ENCODE measurements around the gene RPLP2.
A peak's percentile ranks its signal among the peaks of the same experiment; 100 is the strongest.

RPLP2 gene

DNA sequence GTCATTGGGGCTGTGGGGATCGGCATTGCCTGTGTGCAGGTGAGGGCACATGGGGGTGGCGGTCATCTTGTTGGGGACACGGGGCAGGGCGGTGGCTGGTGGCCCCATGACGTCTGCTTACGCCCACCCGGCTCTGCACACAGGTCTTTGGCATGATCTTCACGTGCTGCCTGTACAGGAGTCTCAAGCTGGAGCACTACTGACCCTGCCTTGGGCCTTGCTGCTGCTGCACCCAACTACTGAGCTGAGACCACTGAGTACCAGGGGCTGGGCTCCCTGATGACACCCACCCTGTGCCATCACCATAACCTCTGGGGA, 28.2 kb downstream of the RPLP2 start:
- no peak for DNase-seq

DNA sequence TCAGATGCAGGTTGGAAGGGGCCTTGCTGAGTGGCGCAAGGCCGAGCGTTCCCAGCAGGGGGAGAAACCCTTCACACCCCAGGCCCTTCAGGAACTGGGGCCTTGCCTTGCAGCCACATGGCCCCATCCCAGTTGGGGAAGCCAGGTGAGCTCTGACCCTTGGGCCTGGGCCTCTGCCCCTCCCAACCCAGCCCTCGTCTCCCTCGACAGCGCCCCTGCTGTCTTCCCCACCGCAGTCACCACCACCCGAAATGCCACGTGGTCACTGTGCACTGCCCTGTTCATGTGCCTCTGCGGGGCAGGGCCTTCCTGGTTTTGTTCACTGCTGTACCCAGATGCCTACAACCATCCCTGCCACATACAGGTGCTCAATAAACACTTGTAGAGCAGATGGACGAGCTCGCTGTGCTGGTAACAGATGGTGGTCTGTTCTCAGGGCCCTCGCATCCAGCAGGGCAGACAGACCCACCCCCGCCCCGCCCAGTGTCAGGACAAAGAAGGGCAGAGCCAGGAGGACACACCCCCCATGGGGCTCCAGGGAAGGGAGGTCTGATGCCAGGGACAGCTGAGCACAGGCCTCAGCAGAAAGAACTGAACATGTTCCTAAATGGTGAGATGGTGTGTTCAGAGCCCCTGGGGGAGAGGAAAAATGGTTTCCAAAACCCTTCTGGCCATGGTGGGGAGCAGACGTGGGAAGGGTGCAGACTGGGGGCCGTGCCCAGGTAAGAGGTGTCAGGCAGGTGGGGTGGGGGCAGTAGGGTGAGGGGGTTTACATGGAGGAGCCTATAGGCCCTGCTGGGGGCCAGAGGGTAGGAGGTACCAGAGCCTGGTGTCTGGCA, 28.9 kb downstream of the RPLP2 start:
- DNase-seq, result no peak

- DNase-seq, result no peak
Measured at GRCh38 chr11:839280-839623, 29.5 kb downstream of the RPLP2 start.

DNA sequence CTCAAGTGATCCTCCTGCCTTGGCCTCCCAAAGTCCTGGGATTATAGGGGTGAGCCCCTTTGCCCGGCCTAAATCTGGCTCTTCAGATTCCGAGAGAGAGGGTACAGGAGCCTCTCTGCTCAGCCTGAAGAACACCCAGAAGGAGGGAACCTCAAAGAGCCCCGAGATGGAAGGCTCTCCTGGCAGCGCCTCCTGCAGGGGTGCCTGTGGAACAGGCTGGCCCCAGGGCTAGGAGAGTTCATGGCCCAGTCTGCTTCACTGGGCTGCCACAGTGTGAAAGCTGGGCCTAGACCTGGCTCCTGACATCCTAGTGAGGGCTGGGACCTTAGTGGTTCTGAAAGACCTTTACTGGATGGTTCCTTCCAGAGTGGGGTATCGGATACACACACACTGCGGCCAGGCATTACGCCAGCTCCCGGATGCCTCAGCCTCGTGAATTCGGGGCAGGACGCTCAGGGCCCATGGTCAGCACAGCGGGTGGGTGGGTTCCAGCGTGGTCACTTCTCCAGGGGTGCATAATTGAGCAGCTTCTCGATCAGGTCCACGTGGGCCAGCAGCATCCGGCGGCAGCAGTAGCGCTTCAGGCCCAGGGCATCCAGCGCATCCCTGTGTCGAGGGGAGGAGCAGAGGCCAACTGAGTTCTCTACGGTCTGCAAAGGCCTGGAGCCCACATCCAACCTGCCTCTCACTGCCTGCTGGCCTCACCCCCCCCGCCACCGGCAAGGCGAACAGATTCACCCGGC, 30.3 kb downstream of the RPLP2 start:
- no peak for DNase-seq

GRCh38 chr11:841981-842369, 32.2 kb downstream of the RPLP2 start:
- no peak for DNase-seq

- peak; percentile 91 for DNase-seq
Measured at GRCh38 chr11:842370-843002, 32.7 kb downstream of the RPLP2 start, which contains the start of the genes POLR2L and TSPAN4. POLR2L (minus strand) TSS chr11:842529; CDS start chr11:842508, 21 bp downstream. TSPAN4 (plus strand) TSS chr11:842852; CDS start chr11:850305, 7,453 bp downstream.

GRCh38 chr11:843086-843734, 33.4 kb downstream of the RPLP2 start:
- DNase-seq, result no peak

- DNase-seq, result no peak
Measured at GRCh38 chr11:843818-844692, 34.3 kb downstream of the RPLP2 start.

DNA sequence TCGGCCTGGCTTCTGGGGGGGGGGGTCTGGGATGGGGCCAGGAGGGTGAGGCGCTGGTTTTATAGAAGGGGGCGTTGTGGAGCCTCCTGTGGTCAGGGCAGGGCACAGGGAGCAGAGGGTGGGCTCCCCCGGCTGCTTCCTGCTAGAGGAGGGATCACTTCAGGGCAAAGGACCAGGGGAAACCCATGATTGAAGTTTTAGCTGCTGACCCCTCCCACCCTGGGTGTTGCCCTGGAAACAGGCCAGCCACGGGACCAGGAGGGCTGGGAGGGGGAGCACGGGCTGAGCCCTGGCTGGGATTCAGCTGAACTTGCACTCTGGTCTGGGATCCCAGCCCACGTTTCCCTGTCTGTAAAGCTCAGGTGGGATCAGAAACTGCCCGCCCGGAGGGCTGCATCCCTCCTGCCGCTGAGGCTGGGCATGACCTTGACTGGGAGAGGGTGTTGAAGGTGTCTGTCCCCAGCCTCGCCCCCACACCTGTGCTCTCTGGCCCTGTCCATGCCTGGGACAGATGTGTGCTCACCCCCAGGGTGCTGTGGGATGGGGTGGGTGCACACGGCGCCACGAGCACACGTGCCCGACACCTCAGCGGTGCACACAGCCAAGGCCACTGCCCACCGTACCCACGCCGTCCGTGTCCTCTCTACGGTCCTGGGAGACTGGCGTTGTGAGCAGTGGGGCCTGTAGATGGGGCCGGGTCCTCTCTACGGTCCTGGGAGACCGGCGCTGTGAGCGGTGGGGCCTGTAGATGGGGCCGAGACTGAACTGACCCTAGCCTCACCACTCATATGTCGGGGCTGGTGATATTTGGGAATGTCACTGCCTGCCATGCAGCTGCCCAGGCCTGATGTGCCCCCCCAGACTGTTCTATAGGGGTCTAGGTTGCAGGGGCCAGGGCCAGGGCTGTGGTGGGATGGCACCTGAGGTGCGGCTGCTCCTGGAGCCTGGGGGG, 35.2 kb downstream of the RPLP2 start:
- no peak for DNase-seq

DNA sequence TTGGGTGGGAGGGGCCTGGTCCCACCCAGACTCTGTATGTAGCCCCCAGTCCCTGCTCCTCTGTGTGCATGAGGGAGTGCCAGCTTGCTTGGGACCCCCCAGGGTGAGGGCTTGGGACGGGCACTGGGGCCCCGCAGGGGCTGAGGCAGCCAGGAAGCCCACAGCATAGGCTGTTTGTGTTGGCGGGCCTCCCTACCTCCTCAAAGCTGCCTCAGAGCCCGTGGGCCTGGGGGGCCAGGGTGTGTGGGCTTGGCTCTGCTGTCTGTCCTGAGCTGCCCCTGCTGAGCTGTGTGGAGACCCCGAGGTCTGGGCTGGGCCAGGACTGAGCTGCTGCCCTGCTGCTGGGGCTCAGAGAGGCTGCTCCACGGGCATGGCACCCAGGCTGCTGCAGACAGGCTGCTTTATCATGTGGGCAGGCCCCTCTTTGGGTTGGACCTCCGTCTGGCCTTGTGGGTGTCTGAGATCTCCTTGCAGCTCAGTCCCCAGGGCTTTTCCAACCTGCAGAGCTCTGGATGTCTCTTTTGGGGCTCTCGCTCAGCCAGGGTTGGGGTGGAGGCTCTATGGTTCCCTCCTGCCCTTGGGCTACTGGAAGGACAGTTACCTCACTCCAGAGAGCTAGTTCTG, 36.2 kb downstream of the RPLP2 start:
- DNase-seq, result no peak

- no peak for DNase-seq
Measured at GRCh38 chr11:846496-847098, 36.8 kb downstream of the RPLP2 start.

GRCh38 chr11:847876-848275, 38.1 kb downstream of the RPLP2 start:
- DNase-seq, result no peak

GRCh38 chr11:848380-848931, 38.7 kb downstream of the RPLP2 start:
- peak; percentile 72 for DNase-seq

GRCh38 chr11:849104-849824, 39.5 kb downstream of the RPLP2 start:
- peak; percentile 63 for DNase-seq

DNA sequence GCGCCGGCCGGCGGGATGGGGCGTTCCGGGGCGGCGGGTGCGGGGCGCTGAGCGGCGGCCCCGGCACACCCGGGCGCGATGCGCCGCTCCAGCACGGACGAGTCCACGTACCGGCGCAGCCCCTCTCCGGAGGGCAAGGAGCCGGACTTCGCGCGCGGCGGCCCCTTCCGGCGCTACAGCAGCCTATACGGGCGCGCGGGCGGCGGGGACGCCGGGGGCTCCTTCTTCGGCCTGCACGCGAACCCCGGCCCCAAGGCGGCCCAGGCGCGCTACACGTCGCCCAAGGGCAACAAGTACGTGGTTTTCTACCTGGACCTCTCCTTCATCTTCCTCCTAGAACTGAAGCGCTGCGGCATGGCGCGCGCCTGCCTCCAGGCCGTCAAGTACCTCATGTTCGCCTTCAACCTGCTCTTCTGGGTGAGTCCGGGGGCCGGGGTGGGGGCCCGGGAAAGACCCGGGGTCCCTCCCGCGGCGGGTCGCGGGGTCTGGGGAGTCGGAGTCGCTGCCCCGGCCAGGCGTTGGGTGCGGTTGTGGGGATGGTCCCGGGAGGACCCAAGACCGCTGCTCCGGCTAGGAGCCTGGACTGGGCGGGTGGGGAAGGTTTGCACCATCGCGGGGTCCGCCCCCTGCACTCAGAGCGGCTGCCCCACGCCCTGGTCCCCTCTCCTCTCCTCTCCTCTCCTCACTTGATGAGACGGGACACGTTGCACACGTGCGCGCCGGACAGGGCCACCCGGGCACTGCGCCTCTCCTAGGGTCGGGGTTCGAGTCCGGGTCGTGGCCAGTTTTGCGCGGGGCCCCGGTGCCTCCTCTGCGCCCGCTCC, 40.4 kb downstream of the RPLP2 start:
- DNase-seq, result no peak

DNA sequence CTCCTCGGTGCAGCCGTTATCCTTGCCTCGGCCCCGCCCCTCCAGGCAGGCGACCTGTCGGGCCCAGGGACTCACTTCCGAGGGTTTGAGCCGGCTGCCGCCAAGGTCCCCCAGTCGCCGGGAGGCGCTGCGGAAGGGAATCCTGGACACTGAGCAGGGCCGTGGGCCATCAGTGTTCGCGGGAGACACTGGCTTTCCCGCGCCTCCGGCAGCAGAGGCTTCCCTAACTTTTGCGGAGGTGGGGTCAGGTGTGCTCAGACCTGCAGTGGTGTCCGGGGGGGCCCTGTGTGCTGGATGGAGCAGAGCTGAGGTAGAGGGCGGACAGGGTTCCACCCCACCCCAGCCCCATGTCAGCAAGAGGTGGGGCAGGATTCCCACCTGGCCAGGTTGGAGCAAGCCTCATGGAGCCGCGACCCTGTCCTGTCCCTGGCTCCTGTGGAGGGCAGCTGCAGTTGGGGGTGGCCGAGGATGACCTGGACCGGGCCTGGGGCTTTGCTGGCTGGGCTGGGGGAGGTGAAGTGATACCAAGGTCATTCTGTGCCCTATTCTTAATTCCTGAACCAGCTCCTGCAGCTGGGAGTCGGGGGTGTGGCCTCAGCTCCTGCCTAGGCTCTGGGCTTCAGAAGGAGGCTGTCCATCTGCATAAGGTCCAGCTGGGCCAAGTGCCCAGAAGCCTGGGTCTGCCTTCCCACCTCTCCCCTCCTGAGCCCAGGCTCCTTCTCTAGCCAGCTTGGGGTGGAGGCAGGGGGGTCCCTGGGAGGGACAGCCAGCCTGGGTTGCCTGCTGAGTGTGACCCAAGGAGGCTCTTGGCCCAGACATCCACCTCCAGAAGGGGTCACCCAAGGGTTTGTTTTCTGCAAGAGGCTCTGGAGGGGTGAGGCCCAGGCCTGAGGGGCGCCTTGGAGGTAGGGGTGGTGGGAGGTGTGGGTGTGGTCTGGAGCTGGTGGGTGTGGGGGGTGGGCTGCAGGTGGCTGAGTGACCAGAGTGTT, 41.3 kb downstream of the RPLP2 start:
- DNase-seq, result no peak

DNA sequence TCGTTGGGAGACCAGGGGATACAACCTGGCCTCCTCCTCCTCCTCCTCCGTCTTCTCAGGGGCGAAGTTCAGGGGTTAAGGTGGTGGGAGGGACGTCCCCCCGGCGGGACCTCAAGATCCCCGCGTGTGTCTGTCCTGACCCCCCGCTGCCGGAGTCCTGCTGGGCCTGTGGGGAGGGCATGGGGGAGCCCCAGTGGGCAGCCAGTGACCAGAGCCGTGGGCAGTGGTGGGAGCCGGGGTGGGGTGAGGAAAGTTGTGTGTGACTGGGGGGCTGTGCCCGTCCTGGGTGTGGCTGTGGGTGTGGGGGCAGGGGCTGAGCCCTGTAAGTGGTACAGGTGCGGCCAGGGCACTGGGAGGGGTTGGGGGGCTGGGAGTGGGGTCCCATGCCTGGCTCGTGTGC, 43.0 kb downstream of the RPLP2 start:
- no peak for DNase-seq

Measured in CD4-positive, alpha-beta T cell treated with Interleukin-6 for 4 hours (primary cell).